B cell (primary cell): ENCODE data around the gene DLK1. TPM values are rescaled to one million over a fixed set of nuclear protein-coding genes. Genes with fewer than 3 reads are reported as not detected.

ENCODE experiments used
- ATAC-seq: fragments of 200-7000 bp; cut with Tn5 transposase; one replicate; pipeline ENCODE4 v1.10.0; 2021; ENCODE audit warnings: low read depth, mild to moderate bottlenecking, moderate number of reproducible peaks, moderate library complexity
- CTCF ChIA-PET: fragments of 350-600 bp; sonication (Branson Sonifier 250); formaldehyde crosslinking; loops from one replicate; lab custom pipeline; 2021; ENCODE audit warnings: antibody characterized with exemption, inconsistent platforms; lab: Charles Lee
- POLR2A ChIA-PET: fragments of 350-600 bp; sonication (Branson Sonifier 250); formaldehyde crosslinking; loops from one replicate; lab custom pipeline; 2021; ENCODE audit warnings: antibody characterized with exemption; lab: Charles Lee
- DNase-seq: peaks from one replicate; pipeline ENCODE4 v3.0.0; 2013
- H2AFZ ChIP-seq: 2 replicates; pipeline ENCODE4 v1.6.1; 2012; ENCODE audit warnings: mild to moderate bottlenecking, low read depth, low read length; ENCODE audit not compliant: insufficient read depth, poor library complexity, severe bottlenecking
- H3K27ac ChIP-seq, 2 donors: 1 replicate in 1 of 2; 2 replicates in 1 of 2; pipeline ENCODE4 v1.5.1; 2012 to 2013; ENCODE audit warnings: low read length in 2 of 2, mild to moderate bottlenecking in 2 of 2, moderate library complexity in 1 of 2
- H3K27me3 ChIP-seq, 4 experiments: fragments of 200-600 bp in 1 of 4; sonication (generic) in 1 of 4; replicated peaks in 1 of 4; 1 replicate in 2 of 4; 2 replicates in 2 of 4; pipeline versions ENCODE4 v1.6.1 to v1.7.0; 2013 to 2016; ENCODE audit warnings: low read length in 3 of 4, mild to moderate bottlenecking in 2 of 4, mixed read lengths in 1 of 4, moderate library complexity in 1 of 4; ENCODE audit not compliant: insufficient read depth in 4 of 4, control insufficient read depth in 3 of 4; ENCODE audit errors: control extremely low read depth in 1 of 4
- H3K36me3 ChIP-seq, 2 experiments: replicated peaks in 1 of 2; 1 replicate in 1 of 2; 2 replicates in 1 of 2; pipeline versions ENCODE4 v1.6.1 to v1.7.1; 2013; ENCODE audit warnings: low read length in 1 of 2; ENCODE audit not compliant: insufficient read depth in 2 of 2, control insufficient read depth in 1 of 2; ENCODE audit errors: control extremely low read depth in 1 of 2, extremely low read depth in 1 of 2
- H3K4me1 ChIP-seq, 2 donors: fragments of 200-600 bp in 1 of 2; sonication (generic) in 1 of 2; 1 replicate in 1 of 2; 2 replicates in 1 of 2; pipeline versions ENCODE4 v1.5.1 to v1.6.1; 2013 to 2017; ENCODE audit warnings: low read length in 2 of 2; ENCODE audit not compliant: control insufficient read depth in 2 of 2, insufficient read depth in 2 of 2
- H3K4me2 ChIP-seq: replicated peaks from 2 replicates; pipeline ENCODE3; 2012; ENCODE audit warnings: mild to moderate bottlenecking, low read depth, low read length; ENCODE audit not compliant: poor library complexity, severe bottlenecking
- H3K4me3 ChIP-seq, 5 experiments: fragments of 200-600 bp in 1 of 5; sonication (generic) in 1 of 5; 1 replicate in 3 of 5; 2 replicates in 2 of 5; pipeline versions ENCODE4 v1.5.1 to v1.7.0; 2011 to 2016; ENCODE audit warnings: low read length in 4 of 5, mild to moderate bottlenecking in 4 of 5, low read depth in 2 of 5, control low read depth in 1 of 5, moderate library complexity in 1 of 5; ENCODE audit not compliant: insufficient read depth in 1 of 5; ENCODE audit errors: control extremely low read depth in 1 of 5, extremely low read depth in 1 of 5
- H3K79me2 ChIP-seq: fragments of 200-600 bp; sonication (generic); one replicate; pipeline ENCODE4 v1.6.0; 2016; ENCODE audit warnings: low read length; ENCODE audit not compliant: control insufficient read depth, insufficient read depth
- H3K9ac ChIP-seq: fragments of 200-600 bp; sonication (generic); 2 replicates; pipeline ENCODE4 v1.6.1; 2017; ENCODE audit warnings: mild to moderate bottlenecking, low read length, moderate library complexity
- H3K9me3 ChIP-seq, 3 donors: one replicate each; pipeline versions ENCODE4 v1.6.1 to v1.7.1; 2013; ENCODE audit warnings: low read length in 2 of 3; ENCODE audit not compliant: control insufficient read depth in 2 of 3, insufficient read depth in 1 of 3; ENCODE audit errors: control extremely low read depth in 1 of 3
- H4K20me1 ChIP-seq: 2 replicates; pipeline ENCODE4 v1.6.0; 2012; ENCODE audit warnings: mild to moderate bottlenecking, low read length; ENCODE audit not compliant: insufficient read depth, control insufficient read depth, poor library complexity, severe bottlenecking
- H3K27ac Mint-ChIP-seq: one replicate; pipeline ENCODE4 v1.8.0; 2021; ENCODE audit warnings: mixed read lengths
- H3K27me3 Mint-ChIP-seq: one replicate; pipeline ENCODE4 v1.8.0; 2021; ENCODE audit warnings: mixed read lengths
- H3K4me1 Mint-ChIP-seq: one replicate; pipeline ENCODE4 v1.8.0; 2021; ENCODE audit warnings: mixed read lengths
- H3K4me3 Mint-ChIP-seq: one replicate; pipeline ENCODE4 v1.8.0; 2021; ENCODE audit warnings: mixed read lengths
- H3K9me3 Mint-ChIP-seq: one replicate; pipeline ENCODE4 v1.8.0; 2022; ENCODE audit warnings: mixed read lengths; ENCODE audit not compliant: insufficient read depth
- EZH2 ChIP-seq: IDR thresholded peaks from 2 replicates; pipeline ENCODE4 v1.6.1; 2012; ENCODE audit warnings: borderline replicate concordance, low read depth, mild to moderate bottlenecking, moderate library complexity, low read length; ENCODE audit not compliant: insufficient read depth, poor library complexity, severe bottlenecking
- WGBS: methylation state at CpG from one replicate; pipeline ENCODE4 v1.1.5; 2013; ENCODE audit warnings: missing lambda C conversion rate; ENCODE audit not compliant: insufficient coverage; 5-methylcytosine and 5-hydroxymethylcytosine counted together
- intact Hi-C: fragments of 100-400 bp; cut with micrococcal nuclease; formaldehyde crosslinking; loops from one replicate; pipeline ENCODE4 v1.10.0; 2022
- polyA plus RNA-seq: library from polyadenylated mRNA; depleted of rRNA; stranded (reverse); fragments of >200 nt; gene quantifications from 2 replicates; pipeline ENCODE4 v1.2.3, GENCODE V29; 2012
- total RNA-seq, 2 donors: library from RNA; stranded (reverse); fragments of 120-200 nt in 1 of 2; gene quantifications; 1 replicate in 1 of 2; 2 replicates in 1 of 2; pipeline versions ENCODE4 v1.2.3 to v1.2.4, GENCODE V29; 2013 to 2022
- TF ChIP-seq, protein P1 (sequence below): fragments of 200-600 bp; IDR thresholded peaks from one replicate; pipeline ENCODE4 v1.8.0; 2022; ENCODE audit warnings: antibody characterized with exemption, mild to moderate bottlenecking

DLK1 gene
- total and polyA plus RNA-seq, 2 donors (not counting 1 experiment from before 2014, with no cell fraction given), result not detected

- no peak for ATAC-seq
- Histone ChIP-seq H3K27me3 (peaks cover 0 to 4% (median 0%) of the 10 kb centered on the region in 4 experiments), H3K36me3 (no peaks in the 10 kb centered on the region), H3K79me2 (no peaks in the 10 kb centered on the region), H3K27ac (no peak overlapping the region), H4K20me1 (no peaks in the 10 kb centered on the region), H3K4me3 (no peak overlapping the region), H3K4me2 (no peak overlapping the region), H2AFZ (no peak overlapping the region), H3K9ac (no peak overlapping the region), H3K4me1 (no peaks in the 10 kb centered on the region), H3K9me3 (peaks cover 0 to 9% (median 0%) of the 10 kb centered on the region in 3 donors)
- Mint-ChIP-seq H3K4me1 (no peaks in the 10 kb centered on the region), H3K9me3 (no peaks in the 10 kb centered on the region), H3K27me3 (peaks cover 18% of the 10 kb centered on the region), H3K4me3 (no peak overlapping the region), H3K27ac (no peak overlapping the region)
- WGBS, result 73% methylated on average over 27 of the region's 29 CpGs
- intact Hi-C loops, result no loop called here
- POLR2A ChIA-PET, result no interaction called here
- TF ChIP-seq, protein P1, sequence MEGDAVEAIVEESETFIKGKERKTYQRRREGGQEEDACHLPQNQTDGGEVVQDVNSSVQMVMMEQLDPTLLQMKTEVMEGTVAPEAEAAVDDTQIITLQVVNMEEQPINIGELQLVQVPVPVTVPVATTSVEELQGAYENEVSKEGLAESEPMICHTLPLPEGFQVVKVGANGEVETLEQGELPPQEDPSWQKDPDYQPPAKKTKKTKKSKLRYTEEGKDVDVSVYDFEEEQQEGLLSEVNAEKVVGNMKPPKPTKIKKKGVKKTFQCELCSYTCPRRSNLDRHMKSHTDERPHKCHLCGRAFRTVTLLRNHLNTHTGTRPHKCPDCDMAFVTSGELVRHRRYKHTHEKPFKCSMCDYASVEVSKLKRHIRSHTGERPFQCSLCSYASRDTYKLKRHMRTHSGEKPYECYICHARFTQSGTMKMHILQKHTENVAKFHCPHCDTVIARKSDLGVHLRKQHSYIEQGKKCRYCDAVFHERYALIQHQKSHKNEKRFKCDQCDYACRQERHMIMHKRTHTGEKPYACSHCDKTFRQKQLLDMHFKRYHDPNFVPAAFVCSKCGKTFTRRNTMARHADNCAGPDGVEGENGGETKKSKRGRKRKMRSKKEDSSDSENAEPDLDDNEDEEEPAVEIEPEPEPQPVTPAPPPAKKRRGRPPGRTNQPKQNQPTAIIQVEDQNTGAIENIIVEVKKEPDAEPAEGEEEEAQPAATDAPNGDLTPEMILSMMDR, result no peak
- no peak for TF ChIP-seq EZH2
- no peak for DNase-seq
- CTCF ChIA-PET, result no interaction called here
Observed at GRCh38 chr14:100677554-100678468, 48.9 kb upstream of the DLK1 start.

DNA sequence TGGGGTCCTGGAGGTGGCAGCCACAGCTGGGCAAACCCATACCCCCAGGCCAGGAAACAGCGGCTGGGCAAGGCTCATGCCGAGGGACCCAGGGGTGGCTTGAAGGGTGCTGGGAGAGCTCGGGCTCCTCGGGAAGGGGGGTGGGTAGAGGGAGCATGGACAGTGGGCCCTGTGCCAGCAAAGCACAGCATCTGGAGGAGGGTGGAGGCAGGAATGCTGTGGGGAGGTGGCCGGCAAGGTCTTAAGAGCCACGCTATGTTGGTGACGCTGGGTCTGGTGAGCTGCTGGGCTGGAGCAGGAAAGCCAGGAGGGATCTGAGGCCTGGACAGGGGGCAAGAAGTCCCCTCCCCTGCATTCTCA is 48.2 kb upstream of the DLK1 start:
- H3K9me3 Mint-ChIP-seq, result no peaks in the 10 kb centered on the region
- H3K9ac ChIP-seq, result no peak overlapping the region
- H3K4me1 Mint-ChIP-seq, result no peaks in the 10 kb centered on the region
- H3K9me3 ChIP-seq, result peaks cover 0 to 9% (median 0%) of the 10 kb centered on the region in 3 donors
- H3K27me3 ChIP-seq, result peaks cover 0 to 4% (median 0%) of the 10 kb centered on the region in 4 experiments
- DNase-seq (no peak), ATAC-seq (no peak)
- H3K36me3 ChIP-seq, result no peaks in the 10 kb centered on the region
- no peak overlapping the region for H3K4me2 ChIP-seq
- peaks cover 12% of the 10 kb centered on the region for H3K27me3 Mint-ChIP-seq
- H4K20me1 ChIP-seq, result no peaks in the 10 kb centered on the region
- WGBS, result 91% methylated on average over 7 of the region's 7 CpGs
- no peak overlapping the region for H3K27ac ChIP-seq
- no peak overlapping the region for H3K4me3 ChIP-seq
- CTCF ChIA-PET, result no interaction called here
- intact Hi-C loops, result no loop called here
- POLR2A ChIA-PET, result no interaction called here
- H3K79me2 ChIP-seq, result no peaks in the 10 kb centered on the region
- no peaks in the 10 kb centered on the region for H3K4me1 ChIP-seq
- no peak overlapping the region for H3K4me3 Mint-ChIP-seq
- no peak overlapping the region for H3K27ac Mint-ChIP-seq
- TF ChIP-seq EZH2, result no peak
- TF ChIP-seq, protein P1, result no peak
- no peak overlapping the region for H2AFZ ChIP-seq
